CD4-positive, alpha-beta T cell treated with Interferon gamma for 1 hour (primary cell): ENCODE data around the gene SCD5.

ENCODE experiments used
- DNase-seq: peaks from one replicate; pipeline ENCODE4 v3.0.0-alpha.2; 2020

The SCD5 gene

GRCh38 chr4:82681754-82682153 lies 116.8 kb downstream of the SCD5 start:
- DNase-seq: no peak

GRCh38 chr4:82680834-82681233 lies 117.8 kb downstream of the SCD5 start:
- no peak for DNase-seq

- DNase-seq: no peak
Observed at GRCh38 chr4:82679531-82679930, 119.1 kb downstream of the SCD5 start.

DNA sequence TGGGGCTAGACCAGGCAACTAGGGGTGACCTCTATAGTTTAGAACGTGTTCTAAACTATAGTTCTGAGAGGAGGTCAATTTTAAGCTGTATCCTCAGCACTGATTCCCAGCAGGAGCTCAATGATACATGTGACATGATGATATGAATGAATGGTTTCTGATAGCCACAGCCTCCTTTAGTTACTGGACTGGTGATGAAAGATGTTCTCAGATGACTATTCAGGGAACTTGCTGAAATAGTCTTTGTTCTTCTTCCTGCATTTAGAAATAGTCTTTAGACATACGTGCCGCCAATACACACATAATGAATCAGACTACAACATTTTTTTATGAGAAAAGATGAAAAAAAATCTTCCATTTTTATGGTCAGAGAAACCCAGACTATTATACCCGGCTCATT lies 120.5 kb downstream of the SCD5 start:
- no peak for DNase-seq

DNA sequence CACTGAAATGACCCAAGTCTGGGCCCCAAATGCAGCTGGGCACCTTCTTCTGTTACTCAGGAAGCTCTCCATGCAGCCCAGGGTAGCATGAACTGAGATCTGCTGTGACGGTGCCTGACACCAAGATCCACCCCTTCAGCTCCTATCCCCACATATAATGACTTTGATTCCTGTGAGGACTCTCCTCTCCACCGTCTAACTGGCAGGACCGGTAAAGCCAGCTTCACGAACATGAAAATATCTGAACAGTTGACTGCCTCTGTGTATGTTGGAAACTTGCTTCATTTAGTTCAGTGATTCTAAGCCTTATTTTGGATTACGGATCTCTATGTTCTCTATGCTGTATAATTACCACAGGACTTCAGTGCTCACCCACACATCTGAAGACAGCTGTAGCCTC lies 121.3 kb downstream of the SCD5 start:
- DNase-seq: no peak

GRCh38 chr4:82667761-82668480 lies 130.7 kb downstream of the SCD5 start:
- DNase-seq: no peak

DNA sequence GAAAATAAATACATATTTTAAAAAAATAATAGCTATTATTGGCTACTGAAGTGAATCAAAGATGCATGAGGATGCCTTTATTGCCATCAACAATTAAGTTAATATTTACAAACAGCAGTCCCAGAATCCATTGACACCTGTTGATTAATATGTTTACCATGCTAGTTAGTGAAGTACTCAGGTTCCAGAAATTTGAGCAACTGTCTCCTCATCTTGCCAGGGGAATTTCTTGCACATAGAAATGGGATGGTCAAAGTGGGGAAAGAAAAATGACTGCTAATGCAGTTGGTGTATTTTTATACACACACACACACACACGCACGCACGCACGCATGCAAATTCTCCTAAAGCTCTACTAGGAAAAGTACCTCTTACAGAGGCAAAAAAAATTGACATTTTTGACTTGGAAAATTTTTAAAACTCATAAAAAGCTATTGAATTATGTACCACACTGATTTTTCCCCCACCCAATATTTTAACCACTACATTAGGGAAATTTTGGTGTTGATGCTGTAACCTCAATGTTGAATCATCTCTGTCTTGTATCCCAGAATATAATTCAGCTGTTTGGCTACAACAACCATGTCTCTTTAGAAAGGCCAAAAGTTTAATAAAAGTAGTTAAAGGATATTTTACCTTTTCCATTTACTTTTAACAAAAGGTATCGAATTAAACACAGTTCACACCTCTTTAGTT lies 131.5 kb downstream of the SCD5 start:
- no peak for DNase-seq

DNA sequence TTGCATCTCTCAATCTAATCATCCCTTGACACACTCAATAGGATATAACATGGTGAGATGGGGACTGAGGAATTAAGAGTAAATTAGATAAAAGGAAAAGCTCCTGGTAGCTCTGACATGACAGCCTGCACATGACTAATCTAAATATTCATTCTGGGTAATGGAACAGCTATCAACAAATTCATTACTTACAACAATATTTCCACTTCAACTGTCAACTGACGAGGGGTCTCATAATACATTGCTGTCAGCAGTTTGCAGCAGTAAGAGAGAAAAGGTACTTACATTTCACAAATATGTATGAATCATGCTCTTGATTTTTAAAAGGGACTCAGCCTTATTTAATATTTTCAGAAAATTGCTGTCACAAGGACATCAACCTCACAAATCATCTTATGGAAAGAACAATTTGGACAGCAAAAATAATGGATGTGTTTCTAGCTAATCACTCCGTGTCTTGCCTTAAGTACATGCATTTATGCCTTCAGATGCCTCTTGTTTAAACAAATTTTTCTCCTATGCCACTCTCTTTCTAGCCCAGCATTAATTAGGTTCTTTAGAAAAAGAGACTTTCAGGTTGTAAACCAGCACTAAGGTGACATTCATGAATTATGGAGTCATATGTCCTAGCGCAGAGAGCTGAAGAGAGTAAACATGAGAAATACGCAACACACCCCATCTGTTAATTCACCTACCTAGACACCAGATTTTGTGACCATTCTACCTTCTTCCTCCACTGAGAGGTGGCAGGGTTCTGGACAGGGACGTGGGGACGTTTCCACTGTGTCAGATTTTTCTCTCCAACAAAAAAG lies 137.2 kb downstream of the SCD5 start:
- no peak for DNase-seq

DNA sequence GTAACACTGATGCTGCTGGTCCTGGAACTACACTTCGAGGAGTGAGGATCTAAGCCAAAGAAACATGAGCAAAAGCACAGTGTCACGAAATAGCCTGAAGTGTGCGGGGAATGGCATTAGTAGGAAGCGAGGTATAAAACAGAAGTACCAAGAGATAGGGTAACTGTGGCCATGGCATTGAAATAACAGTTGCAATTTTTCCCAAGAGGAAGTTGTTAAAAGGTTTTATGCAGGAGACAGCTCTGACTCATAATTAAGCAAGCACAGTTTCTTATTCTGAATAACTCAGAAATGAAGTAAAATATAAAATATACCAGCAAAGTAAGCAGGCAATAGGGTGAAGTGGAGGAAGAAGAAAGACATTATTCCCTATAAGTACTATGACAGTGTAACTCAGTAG lies 146.5 kb downstream of the SCD5 start:
- DNase-seq: no peak

GRCh38 chr4:82650868-82651267 lies 147.7 kb downstream of the SCD5 start:
- no peak for DNase-seq

GRCh38 chr4:82648356-82648755 lies 150.2 kb downstream of the SCD5 start:
- no peak for DNase-seq

DNA sequence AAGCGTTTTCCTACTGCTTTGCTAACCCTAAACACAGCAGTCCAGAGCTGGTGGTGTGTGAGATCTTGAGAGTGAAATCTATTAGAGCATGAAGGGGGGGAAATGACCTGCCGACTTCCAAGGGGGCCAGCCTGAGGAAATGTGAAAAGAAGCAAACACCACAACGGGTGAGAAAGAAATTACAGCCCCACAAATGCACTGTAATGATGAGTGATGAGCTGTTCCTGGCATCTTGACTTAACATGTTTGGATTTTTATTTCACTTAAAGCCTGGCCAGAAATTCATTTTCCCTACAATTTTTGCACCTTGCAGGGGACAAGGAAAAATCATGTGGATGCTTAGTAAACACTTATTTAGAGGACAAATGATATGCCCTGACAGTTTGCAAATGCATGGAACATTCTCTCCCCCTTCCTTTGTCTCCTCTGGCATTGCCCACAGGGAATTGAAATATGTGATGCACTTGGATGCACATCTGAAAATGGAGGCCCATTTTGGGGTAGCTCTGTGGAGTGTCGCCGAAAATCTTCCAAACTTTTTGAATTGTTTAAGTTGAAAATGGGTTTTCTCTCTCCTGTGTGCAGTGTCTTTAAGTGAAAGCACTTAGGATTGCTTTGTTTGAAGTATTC lies 152.5 kb downstream of the SCD5 start:
- no peak for DNase-seq

DNA sequence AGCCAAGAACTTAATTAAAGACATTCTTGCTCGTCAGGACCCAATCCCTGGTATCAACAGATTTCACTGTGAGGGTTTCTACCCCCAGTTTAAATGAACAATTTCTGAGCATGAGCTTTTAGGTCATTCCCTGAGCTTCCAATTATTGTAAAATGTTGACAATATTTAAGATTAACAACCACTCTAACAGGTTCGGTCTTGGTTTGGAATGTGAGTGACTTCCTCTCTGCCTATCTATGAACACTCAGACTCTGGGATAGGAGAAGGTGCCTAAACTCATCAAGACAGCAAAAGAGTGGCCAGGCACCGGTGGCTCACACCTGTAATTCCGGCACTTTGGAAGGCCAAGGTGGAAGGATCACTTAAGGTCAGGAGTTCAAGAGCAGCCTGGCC lies 153.9 kb downstream of the SCD5 start:
- DNase-seq: no peak

- no peak for DNase-seq
Observed at GRCh38 chr4:82643994-82644733, 154.4 kb downstream of the SCD5 start.

GRCh38 chr4:82642331-82642730 lies 156.3 kb downstream of the SCD5 start:
- no peak for DNase-seq

GRCh38 chr4:82640540-82640939 lies 158.1 kb downstream of the SCD5 start:
- no peak for DNase-seq

DNA sequence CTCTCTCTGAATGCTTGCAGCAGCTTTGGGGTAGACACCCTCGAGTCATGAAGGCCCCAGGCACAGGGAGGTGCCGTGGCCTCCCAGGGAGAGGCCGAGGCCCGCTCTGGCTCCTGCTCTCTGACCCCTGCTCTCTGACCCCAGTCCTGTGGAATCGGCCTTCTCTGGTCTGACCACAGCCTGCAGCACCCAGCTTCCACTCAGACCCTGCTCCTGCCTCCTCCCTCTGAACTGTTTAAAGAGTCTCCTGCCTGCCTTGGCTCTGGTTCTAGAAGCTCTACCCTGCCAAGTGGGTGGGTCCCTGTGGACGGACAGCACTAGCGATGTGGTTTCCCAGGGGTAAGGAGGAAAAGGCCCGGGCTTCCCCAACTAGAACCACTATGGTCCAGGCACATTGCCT lies 158.6 kb downstream of the SCD5 start:
- DNase-seq: no peak

DNA sequence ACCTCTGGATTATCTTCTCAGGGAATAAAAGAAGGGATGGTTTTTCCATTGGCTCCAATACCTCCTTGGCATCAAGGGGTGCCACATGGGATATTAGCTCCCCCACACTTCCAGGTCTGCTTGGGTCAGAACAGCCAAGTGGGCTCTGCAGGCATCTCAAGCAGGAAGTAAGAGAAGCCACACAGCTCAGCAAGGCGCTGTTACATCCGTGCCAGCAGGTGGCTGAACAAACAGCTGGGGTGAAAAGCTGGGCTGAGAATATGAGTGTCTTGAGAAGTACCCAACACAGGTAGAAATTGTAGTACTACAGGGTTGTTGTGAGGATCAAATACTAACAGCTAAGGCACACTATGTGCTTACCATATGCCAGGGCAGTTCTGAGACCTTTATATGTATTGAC lies 160.1 kb downstream of the SCD5 start:
- DNase-seq: no peak

DNA sequence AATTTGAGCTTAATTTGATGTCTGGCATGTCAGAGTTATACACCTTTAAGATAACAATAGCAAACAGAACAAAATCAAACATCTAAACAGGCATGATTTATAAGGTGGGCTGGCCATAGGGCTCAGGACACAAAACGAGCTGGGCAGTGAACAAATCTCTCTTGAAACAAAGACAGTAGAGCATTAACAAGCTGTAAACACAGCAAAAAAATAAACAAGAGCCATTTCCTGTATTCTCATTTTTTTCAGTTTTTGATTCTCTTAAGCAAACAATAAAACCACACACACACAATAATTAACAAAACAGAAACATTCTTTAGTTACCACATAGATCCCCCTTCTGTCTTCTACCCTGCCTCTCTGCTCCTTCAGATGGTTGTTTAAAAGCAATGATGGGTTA lies 168.5 kb downstream of the SCD5 start:
- DNase-seq: no peak

- DNase-seq: no peak
Observed at GRCh38 chr4:82629238-82630000, 169.2 kb downstream of the SCD5 start.

DNA sequence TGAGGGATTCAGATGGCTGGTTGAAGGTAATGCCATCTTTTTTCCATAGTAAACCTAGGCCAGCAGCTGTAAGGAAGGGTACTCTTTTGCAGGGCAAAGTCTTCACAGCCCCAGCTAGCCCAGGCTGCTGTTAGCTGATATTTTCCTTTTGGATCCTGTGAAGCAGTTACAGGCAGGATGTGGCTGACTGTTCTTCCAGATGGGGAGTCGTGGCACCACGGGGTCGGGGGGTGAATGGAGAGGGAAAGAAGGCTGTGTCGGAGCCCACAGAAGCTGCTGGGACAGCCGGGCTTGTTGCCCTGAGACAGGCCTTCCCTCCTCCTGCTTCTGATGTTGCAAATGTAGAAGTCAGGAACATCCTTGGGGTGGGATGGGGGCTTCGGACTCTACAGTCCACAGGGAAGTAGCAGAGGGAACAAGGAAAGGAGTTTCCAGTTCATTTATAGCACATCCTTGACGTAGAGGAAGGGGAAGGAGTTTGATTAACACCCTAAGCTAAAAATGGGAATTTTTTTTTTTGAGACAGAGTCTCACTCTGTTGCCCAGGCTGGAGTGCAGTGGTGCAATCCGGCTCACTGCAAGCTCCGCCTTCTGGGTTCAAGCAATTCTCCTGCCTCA lies 172.2 kb downstream of the SCD5 start:
- no peak for DNase-seq
